CD4-positive, alpha-beta T cell treated with Interferon gamma for 1 hour (primary cell): ENCODE results near the gene OGFR.

Source experiments
- DNase-seq: peaks from one replicate; pipeline ENCODE4 v3.0.0-alpha.2; 2020

Gene OGFR

DNA sequence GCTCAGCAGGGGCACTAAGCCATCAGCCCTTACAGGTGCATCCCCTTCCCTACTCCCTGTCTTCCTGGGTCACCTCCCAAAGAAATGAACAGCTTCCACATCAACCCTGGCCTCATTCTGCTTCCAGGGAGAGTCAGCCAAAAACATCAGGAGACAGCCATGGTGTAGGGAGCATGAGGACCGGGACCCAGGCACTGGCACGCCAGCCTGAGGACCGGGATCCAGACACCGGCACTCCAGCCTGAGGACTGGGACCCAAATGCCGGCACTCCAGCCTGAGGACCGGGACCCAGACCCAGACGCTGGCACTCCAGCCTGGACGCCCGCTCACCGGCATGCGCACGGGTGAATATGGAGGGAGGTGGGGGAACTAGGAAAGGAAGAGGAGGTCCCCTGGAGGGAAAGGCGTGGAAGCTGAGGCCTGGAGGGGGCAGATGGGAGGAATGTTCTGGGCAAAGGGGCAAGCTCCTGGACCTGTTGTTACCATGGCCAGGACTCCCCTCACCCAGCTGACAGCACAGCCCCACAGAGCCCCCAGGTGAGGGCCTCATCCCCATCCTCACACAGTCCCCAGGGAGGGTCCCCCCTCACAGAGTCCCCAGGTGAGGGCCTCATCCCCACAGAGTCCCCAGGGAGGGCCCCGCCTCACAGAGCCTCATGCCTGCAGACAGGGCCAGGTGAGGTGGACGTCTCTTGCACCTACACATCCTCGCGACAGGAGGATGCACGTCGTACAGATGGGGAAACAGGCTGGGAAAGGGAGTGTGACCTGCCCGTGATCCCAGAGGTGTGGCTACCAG, 34.3 kb upstream of the OGFR start:
- no peak for DNase-seq

DNA sequence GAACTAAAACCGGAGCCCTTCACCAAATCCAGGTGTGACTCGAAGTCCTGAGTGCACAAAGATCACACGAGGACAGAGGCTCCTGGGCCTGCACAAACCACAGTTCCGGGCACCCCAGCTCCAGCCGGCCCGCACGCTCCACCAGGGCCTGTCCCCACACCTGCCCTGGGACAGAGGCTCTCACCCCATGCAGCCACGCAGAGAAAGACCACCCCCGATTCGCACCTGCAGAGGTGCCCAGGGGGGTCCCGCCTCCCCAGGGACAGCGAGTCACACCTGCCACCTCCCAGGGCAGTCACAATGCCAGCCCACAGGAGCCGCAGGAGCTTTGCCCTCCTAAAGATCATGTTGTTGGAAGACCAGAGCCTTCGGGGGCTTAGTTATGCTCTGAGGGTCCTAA, 33.7 kb upstream of the OGFR start:
- DNase-seq = no peak

GRCh38 chr20:62771396-62772102, 33.1 kb upstream of the OGFR start:
- no peak for DNase-seq

GRCh38 chr20:62772103-62772611, 32.5 kb upstream of the OGFR start:
- DNase-seq = no peak

DNA sequence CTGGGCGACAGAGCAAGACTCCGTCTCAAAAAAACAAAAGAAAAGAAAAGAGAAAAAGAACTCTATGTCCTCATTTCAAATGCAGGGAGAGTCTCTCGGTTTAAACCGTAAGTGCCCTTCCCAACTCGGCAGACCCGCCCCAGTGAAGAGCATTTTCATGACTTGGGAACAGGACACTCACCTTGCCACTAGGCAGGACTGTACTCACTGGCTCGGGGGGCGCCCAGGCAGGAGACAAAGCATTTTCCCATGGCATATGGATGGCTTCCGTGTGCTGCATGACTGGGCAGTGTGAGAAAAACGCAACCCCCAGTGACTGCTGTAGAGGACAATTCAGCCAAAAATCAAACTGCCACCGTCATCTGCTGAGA, 32.0 kb upstream of the OGFR start:
- DNase-seq = no peak

DNA sequence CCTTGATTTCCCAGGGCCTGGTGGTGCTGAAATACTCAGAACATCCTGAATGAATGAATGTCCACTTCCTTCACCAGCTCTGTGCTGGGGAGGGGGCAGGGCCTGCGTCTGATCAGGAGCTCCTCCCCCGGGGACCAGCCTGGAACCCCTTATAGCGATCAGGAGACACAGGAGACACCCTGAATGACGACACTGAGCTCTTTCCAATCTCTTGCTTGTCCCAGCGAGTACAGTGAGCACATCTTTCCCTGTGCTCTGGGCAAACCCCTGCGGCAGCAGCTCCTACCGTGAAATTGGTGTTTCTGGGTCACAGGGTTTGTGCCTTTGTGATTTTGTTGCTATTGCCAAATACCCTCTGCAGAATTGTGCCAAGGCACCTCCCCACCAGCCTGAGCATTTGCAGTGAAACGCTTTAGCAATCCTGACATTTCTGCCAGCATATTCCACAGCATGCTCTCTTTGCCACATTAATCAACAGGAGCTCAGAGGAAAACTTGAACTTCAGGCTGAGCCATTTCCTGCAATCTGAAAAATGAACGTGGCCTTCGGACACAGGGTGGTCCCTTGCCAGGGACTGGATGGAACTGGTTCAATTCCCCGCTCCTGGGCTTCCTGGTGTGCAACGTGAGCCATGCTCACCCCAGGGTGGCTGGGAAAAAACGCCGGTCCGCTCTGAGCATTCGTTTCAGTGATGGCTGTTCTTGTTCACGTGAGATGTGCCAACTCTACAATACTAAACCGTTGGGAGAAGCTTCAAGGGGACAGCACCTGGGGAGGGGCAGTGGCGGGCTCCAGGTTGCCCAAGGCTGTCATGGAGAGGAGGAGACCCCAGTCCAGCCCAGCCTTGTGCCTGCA, 31.4 kb upstream of the OGFR start:
- DNase-seq = no peak

- no peak for DNase-seq
These were observed 30.6 kb upstream of the OGFR start for GRCh38 chr20:62773845-62774714.

- DNase-seq = peak; percentile 14
These were observed 29.9 kb upstream of the OGFR start for GRCh38 chr20:62774762-62775161.

- no peak for DNase-seq
These were observed 29.4 kb upstream of the OGFR start for GRCh38 chr20:62775206-62775605.

GRCh38 chr20:62776035-62776691, 28.5 kb upstream of the OGFR start:
- no peak for DNase-seq

DNA sequence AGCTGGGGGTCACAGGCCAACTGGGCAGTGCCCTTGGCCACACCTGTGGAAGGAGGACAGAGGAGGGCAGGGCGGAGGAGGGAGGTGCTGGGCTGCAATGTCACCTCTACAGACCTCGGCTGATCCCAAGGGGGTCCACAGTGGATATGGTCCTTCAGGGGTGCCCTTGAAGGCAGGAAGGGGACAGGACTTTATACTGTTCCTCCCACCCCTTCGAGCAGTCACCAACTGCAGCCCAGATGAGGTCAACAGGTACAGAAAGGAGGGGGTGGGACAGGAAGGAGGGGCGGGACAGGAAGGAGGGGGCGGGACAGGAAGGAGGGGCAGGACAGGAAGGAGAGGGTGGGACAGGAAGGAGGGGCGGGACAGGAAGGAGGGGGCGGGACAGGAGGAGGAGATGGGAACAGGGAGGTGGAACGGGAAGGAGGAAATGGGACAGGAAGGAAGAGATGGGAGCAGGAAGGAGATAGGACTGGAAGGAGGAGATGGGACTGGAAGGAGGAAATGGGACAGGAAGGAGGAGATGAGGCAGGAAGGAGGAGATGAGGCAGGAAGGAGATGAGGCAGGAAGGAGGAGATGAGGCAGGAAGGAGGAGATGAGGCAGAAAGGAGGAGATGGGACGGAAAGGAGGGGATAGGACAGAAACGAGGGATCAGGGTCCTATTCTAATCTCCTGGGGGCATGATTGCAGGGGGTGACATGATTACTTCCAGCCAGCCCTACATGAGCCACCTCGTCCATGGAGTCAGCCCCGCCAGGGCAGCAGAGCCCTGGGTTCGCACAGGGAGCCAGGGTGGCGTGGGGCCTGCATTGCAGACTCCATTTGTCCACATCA, 27.7 kb upstream of the OGFR start:
- DNase-seq = peak; percentile 70

GRCh38 chr20:62777528-62777830, 27.2 kb upstream of the OGFR start:
- DNase-seq = no peak

DNA sequence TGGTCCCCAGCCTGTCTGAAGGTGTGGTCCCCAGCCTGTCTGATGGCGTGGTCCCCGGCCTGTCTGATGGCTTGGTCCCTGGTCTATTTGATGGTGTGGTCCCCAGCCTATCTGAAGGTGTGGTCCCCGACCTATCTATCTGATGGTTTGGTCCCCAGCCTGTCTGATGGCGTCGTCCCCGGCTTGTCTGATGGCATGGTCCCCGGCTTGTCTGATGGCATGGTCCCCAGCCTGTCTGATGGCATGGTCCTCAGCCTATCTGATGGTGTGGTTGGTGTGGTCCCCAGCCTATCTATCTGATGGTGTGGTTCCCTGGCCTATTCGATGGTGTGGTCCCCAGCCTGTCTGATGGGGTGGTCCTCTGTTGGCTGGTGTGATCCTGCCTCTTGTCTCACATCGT, 26.6 kb upstream of the OGFR start:
- no peak for DNase-seq

- DNase-seq = no peak
These were observed 25.8 kb upstream of the OGFR start for GRCh38 chr20:62778601-62779416.

GRCh38 chr20:62779417-62779685, 25.3 kb upstream of the OGFR start:
- no peak for DNase-seq

DNA sequence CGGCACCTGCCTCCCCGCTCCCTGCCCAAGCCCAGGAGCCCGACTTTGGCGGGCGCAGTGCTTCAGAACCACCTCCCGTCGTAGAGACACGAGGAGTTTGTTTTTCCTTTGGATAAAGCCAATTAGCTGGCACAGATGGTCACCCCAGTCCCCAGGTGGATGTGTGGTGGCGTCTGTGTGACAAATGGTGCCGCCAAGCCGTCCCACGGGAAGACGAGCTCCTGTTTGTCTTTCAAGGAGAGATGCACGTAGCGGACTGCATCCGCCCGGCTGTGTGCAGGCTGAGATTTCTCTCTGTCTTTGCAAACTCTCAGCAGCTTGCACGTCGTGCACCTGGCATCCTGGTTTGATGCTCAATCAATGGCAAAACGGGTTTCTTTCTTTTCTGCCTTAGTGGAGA, 24.4 kb upstream of the OGFR start:
- DNase-seq = no peak

GRCh38 chr20:62780696-62781095, 23.9 kb upstream of the OGFR start:
- DNase-seq = no peak

GRCh38 chr20:62782149-62782892, 22.3 kb upstream of the OGFR start:
- DNase-seq = no peak

DNA sequence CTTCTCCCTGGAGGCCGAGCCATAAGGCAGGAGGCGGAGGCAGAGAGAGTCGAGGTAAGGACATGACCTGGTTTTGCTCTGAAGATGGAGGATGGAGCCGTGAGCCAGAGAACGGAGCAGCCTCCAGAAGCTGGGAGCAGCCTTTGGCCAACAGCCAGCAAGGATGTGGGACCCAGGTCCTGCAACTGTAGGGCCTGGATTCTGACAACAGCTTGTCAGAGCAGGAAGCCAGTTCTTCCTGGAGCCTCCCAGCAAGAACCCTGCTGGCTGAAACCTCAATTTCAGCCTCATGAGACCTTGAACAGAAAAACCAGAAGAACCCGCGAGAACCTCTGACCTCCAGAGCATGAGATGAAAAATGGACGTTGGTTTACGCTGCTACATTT, 21.7 kb upstream of the OGFR start:
- no peak for DNase-seq

DNA sequence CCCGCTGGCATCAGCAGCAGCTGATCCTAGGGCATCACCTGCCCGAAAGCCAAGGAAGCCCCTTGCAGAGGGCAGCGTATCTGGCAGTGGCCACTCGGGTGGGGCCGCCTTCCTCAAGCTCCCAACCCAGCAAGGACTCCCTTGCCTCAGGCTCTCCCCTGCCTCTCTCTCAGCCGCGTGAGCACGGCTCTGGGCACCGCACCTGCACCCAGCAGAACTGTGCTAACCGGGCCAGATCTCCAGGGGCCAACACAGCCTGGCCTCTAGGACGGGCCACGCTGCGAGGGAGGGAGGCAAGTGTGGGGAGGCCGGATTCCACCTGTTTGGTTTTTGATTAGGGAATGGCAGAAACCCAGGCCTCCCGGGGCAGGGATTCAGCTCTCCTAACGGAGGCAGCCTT, 20.1 kb upstream of the OGFR start:
- DNase-seq = no peak
